ENCODE measurements around the gene GRK5.

- TF ChIP-seq CTCF (IDR thresholded peaks at IDR 0.05; ENCODE audit: insufficient read depth, low read length, poor library complexity, severe bottlenecking) (no peak), EZH2phosphoT487 (conservative IDR thresholded peaks at IDR 0.05; ENCODE audit: low read length) (no peak)
These were observed 41.3 kb upstream of the GRK5 start for GRCh38 chr10:119166118-119166500.
